Left kidney (tissue), 2 donors: ENCODE results near the gene DIP2A. TPM values are rescaled to one million over a fixed set of nuclear protein-coding genes. Genes with fewer than 3 reads are reported as not detected.
"Not testable (repeated sequence)": the region's sequence is repeated elsewhere in the genome, so short reads cannot be mapped to it uniquely, and the experiment has no call there.

Source experiments
- DNase-seq: peaks from one replicate; pipeline ENCODE4 v3.0.0-alpha.2; 2013
- polyA plus RNA-seq: library from polyadenylated mRNA; unstranded; fragments of 120-200 nt; gene quantifications from one replicate; pipeline ENCODE4 v1.2.1, GENCODE V29; 2013; ENCODE audit not compliant: insufficient read length

DIP2A gene
- polyA plus RNA-seq, 1 donor, result 52.4 TPM

- DNase-seq, result no peak
Measured at GRCh38 chr21:46554431-46555224, 95.9 kb downstream of the DIP2A start.

GRCh38 chr21:46555225-46555617 is 96.5 kb downstream of the DIP2A start:
- no peak for DNase-seq

GRCh38 chr21:46555678-46556077 is 97.0 kb downstream of the DIP2A start:
- no peak for DNase-seq

DNA sequence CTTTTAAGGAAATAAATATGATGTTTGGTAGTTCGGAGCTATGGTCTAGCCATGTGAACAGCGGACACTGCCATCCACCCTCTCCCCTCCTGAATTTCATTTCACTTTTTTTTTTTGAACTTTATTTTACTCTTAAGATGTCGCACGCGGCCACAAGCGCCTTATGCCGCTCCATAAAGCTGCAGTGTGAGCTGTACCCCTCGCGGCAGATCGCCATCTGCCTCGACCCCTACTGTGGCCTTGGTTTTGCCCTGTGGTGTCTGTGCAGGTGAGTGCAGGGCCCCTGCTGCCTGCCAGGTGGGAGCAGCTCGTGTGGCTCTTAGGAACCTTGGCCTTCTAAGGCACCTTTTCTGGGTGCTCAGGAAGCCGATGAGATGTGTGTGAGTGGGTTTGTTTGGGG is 98.1 kb downstream of the DIP2A start:
- no peak for DNase-seq

GRCh38 chr21:46557469-46557868 is 98.8 kb downstream of the DIP2A start:
- DNase-seq, result no peak

GRCh38 chr21:46557919-46558392 is 99.3 kb downstream of the DIP2A start:
- no peak for DNase-seq

- peak; percentile 14 for DNase-seq
Measured at GRCh38 chr21:46559291-46559983, 100.7 kb downstream of the DIP2A start.

DNA sequence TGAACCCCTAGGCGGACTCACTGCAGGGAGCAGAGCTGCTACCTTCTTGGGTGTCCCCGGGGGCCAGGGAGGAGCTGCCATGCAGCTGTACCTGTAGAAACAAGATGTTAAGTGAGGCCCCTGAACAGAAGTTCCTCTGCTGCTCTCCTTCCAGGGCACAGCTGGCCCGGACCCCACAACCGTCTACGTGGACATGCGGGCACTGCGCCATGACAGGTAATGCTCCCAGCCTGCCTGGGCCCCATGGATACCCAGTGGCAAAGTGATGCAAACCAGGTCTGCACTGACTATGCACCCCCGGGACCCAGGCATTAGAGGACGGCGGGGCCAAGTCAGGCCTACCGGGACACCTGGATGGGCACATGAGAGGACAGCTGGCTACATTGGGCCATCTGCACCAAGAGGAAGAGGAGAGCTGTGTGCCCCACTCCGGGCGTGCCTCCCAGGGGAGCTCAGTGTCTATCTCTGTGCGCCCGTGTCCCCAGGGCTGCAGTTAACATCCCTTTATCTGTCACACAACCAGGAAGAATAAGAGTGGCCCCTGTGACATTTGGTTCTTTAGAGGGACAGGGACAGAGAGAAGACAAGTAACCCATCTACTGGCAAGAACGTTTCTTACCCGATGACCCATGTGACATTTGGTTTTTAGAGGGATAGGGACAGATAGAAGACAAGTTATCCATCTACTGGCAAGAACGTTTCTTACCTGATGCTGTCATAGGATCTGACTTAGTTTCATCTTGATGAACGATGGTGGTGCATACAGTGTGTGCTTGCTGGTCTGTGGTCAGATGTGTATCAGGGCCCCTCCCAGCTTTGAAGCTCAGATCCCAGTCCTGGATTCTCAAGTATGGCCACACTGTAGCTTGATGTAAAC is 102.1 kb downstream of the DIP2A start:
- DNase-seq, result no peak

DNA sequence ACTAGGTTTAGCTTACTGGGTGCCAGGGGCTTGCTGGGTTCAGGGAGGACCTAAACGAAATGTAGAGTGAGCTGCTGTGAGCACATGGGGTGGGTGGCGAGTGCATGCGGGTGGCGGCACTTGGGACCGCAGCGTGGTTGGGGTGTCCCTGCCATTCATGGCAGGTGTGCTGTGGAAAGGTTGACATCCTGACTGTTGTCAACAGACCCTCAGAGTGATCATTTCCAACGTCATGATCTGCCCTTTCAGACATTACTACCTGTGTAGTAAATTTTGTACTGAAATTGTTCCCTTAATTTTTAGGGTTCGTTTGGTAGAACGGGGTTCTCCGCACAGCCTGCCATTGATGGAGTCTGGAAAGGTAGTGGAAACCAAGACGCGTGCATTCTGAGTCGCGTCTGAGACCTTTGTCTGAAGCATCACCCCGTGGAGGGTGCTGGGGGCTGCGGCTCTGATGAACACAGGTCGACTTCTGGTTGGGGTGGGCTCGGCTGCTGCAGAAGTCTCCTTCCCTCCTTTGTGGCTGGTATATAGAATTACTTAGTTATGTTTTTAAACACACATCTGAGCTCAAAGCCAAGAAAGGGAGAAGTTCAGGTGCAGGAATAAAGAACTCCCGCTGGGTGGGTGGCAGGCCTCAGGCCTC is 102.9 kb downstream of the DIP2A start:
- DNase-seq, result no peak

GRCh38 chr21:46562472-46562871 is 103.8 kb downstream of the DIP2A start:
- no peak for DNase-seq

DNA sequence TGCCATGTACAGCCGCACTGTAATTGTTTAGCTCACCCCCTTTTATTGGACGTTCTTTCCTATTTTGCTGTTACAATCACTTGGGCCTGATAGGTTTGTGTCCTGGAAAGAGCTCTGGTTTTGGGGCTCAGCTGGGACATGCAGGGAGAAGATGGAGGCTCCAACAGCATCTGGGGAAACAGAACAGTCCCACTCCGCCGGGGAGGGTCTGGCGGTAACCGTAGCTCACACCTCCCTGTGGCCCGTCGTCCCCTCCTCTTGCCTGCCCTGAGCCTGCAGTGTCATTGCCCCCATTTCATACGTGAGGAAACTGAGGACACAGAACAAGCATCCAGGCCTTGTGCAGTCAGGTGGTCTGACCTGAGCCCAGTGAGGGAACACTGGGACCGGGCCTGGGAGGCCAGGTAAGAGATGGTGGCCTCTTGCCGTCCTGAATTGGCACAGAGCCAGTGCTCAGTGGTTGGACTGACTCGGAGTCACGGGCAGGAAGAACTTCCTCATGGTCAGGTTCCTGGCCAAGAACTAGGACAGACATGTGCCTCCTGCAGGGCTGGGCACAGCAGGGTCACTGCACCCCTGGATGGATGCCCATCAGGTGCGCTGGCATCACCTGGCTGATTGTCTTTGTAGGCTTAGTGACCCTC is 104.4 kb downstream of the DIP2A start:
- DNase-seq, result no peak

DNA sequence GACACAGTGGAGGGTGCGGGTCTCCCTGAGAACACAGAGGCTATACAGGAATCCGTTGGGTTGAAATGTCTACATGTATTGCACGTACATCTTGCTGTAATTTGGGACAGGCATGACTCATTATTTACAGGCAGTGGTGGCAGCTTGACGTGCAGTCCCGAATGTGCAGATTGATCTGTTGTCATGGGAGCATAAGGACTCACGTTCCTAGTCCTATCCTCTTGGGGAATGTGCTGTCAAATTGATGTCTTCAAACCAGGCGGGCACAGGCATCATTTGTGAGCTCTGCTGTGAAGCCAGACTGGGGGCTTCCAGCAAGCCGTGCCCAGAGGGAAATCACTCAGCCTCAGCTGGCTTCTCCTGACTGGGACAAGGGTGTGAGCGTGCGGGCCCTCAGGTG is 105.7 kb downstream of the DIP2A start:
- DNase-seq, result no peak

- no peak for DNase-seq
Measured at GRCh38 chr21:46567348-46567747, 108.7 kb downstream of the DIP2A start.

DNA sequence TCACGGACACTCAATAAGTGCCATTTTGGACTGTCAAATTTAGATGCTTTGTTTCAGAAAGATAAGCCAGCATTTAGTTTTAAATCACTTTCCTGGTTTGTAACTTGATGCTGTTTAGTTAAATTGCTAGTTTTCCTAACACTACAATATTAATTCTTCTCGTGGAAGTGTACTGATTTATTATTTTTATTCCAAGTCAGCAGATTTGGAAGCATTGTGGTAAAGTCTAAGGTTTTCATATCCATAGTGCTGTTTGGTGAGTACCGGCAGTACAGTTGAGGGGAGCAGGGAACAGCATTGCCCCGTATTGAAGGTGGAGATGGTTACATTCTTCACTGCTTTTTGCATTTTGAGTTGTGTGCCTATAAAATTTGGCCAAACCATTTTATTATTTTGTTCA is 109.9 kb downstream of the DIP2A start:
- DNase-seq, result no peak

DNA sequence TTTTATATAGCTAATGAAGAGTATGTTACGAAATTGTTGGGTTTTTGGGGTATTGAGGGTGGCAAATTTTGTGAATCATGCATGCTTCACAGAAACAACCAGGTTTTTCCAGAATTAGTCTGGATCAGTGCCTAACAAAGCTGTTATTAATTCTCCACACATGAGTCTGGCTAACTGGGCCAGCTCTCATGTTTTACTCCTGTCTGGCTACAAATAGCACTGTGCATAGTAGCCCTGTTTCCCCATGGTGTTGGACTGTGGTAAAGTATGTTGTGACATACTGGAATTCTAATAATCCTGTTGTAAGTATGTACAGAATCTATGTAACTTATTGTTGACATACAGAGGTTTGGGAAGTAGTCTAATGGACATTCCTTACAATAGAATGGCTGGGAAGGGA is 110.4 kb downstream of the DIP2A start:
- no peak for DNase-seq

DNA sequence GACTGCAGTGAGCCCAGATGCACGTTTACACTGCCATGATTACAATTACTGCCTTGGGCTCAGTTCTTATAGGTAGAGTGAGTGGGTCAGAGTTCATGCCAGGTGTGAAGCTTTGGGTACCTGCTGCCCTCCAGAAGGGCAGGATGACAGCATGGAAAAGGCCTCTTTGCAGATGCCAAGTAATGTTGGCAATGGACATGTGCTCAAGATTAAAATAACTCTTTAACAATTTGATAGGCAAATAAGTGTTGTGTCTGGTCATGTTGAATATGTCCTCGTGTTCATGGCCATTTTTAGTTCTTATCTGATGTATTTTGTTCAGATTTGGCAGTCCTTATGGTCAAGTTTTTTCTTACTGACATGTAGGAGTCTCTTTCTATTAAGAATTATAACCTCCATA is 111.4 kb downstream of the DIP2A start:
- no peak for DNase-seq

- no peak for DNase-seq
Measured at GRCh38 chr21:46570631-46571030, 111.9 kb downstream of the DIP2A start.

DNA sequence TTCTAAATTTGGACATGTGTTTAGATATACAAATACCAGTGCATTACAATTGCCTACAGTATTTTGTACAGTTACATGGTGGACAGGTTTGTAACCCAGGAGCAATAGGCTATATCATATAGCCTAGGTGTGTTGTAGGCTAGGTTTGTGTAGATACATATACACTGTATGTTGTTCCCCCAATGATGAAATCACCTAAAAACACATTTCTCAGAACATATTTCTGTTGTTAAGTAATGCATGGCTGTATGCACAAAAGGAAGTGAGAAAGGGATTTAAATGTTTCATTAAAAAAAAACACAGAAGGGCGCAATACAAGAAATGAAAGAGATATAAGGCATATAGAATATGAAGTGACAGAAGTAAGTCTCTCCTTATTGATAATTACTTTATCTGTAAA is 114.2 kb downstream of the DIP2A start:
- no peak for DNase-seq

DNA sequence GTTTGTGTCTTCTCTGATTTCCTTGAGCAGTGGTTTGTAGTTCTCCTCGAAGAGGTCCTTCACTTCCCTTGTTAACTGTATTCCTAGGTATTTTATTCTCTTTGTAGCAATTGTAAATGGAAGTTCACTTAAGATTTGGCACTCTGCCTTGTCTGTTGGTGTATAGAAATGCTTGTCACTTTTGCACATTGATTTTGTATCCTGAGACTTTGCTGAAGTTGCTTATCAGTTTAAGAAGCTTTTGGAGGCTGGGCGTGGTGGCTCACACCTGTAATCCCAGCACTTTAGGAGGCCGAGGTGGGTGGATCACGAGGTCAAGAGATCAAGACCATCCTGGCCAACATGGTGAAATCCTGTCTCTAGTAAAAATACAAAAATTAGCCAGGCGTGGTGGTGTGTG is 119.1 kb downstream of the DIP2A start:
- not testable (repeated sequence) for DNase-seq

DNA sequence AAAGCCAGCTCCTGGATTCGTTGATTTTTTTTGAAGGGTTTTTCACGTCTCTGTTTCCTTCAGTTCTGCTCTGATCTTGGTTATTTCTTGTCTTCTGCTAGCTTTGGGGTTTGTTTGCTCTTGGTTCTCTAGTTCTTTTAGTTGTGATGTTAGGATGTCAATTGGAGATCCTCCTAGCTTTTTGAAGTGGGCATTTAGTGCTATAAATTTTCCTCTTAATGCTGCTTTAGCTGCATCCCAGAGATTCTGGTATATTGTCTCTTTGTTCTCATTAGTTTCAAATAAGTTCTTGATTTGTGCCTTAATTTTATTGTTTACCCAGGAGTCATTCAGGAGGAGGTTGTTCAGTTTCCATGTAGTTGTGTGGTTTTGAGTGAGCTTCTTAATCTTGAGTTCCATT is 120.7 kb downstream of the DIP2A start:
- not testable (repeated sequence) for DNase-seq

DNA sequence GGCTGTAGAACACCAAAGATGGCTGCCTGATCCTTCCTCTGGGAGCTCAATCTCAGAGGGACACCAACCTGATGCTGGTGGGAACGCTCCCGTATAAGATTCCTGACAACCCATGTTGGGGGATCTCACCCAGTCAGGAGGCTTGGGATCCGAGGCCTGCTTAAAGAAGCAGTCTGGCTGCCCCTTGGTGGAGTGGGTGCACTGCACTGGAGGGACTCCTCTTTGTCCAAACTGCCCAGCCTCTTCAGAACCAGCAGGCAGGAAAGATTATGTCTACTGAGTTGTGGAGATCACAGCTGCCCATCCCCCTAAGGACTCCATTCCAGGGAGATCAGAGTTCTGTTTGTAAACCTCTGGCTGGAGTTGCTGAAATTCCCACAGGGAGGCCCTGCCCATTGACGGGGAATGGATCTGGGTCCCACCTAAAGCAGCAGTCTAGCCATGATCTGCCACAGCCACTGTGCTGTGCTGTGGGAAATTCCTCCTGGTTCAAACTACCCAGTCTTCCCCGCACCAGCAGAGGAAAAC is 123.2 kb downstream of the DIP2A start:
- no peak for DNase-seq
